HEK293 (cell line): ENCODE data around the gene NFE2L1.

Experiments used
- TCF7L2 ChIP-seq: IDR thresholded peaks from 2 replicates; pipeline ENCODE4 v1.6.1; 2011; ENCODE audit warnings: low read depth, mild to moderate bottlenecking, inconsistent platforms, low read length, moderate library complexity, borderline replicate concordance
- ZBTB11 ChIP-seq: fragments of 450-650 bp; formaldehyde crosslinking; conservative IDR thresholded peaks from 2 replicates; pipeline ENCODE4 v1.5.1; 2016; ENCODE audit warnings: low read depth, missing biosample characterization, missing genetic modification characterization
- ZNF10 ChIP-seq: fragments of 450-650 bp; formaldehyde crosslinking; IDR thresholded peaks from 2 replicates; pipeline ENCODE4 v1.5.1; 2017; ENCODE audit warnings: missing biosample characterization, missing genetic modification characterization
- ZNF239 ChIP-seq: fragments of 450-650 bp; formaldehyde crosslinking; IDR thresholded peaks from 2 replicates; pipeline ENCODE4 v1.5.1; 2016; ENCODE audit warnings: missing biosample characterization, missing genetic modification characterization
- ZNF274 ChIP-seq, 2 experiments: fragments of 200-500 bp in 1 of 2; fragments of 450-650 bp in 1 of 2; sonication (Bioruptor generic) in 1 of 2; formaldehyde crosslinking in 1 of 2; IDR thresholded peaks; 2 replicates each; pipeline versions ENCODE4 v1.5.1 to v1.6.1; 2014 to 2016; ENCODE audit warnings: borderline replicate concordance in 1 of 2, inconsistent platforms in 1 of 2, low read length in 1 of 2, missing biosample characterization in 1 of 2, missing genetic modification characterization in 1 of 2
- ZNF404 ChIP-seq: fragments of 450-650 bp; formaldehyde crosslinking; IDR thresholded peaks from 2 replicates; pipeline ENCODE4 v1.5.1; 2017; ENCODE audit warnings: missing biosample characterization, missing genetic modification characterization
- ZNF558 ChIP-seq: fragments of 450-650 bp; formaldehyde crosslinking; IDR thresholded peaks from 2 replicates; pipeline ENCODE4 v1.5.1; 2016; ENCODE audit warnings: missing biosample characterization, missing genetic modification characterization
- ZNF610 ChIP-seq: fragments of 450-650 bp; formaldehyde crosslinking; IDR thresholded peaks from 2 replicates; pipeline ENCODE4 v1.5.1; 2016; ENCODE audit warnings: missing biosample characterization, missing genetic modification characterization, borderline replicate concordance
- ZNF624 ChIP-seq: fragments of 450-650 bp; formaldehyde crosslinking; IDR thresholded peaks from 2 replicates; pipeline ENCODE4 v1.5.1; 2017; ENCODE audit warnings: missing biosample characterization, missing genetic modification characterization
- ZNF670 ChIP-seq: fragments of 450-650 bp; formaldehyde crosslinking; IDR thresholded peaks from 2 replicates; pipeline ENCODE4 v1.5.1; 2016; ENCODE audit warnings: missing biosample characterization, missing genetic modification characterization, low read depth
- ZNF830 ChIP-seq: fragments of 450-650 bp; IDR thresholded peaks from 2 replicates; pipeline ENCODE4 v1.5.0; 2018; ENCODE audit warnings: missing biosample characterization, missing genetic modification characterization, low read depth, mild to moderate bottlenecking, moderate library complexity
- TF ChIP-seq, protein P1 (sequence below): fragments of 450-650 bp; formaldehyde crosslinking; IDR thresholded peaks from 2 replicates; pipeline ENCODE4 v1.5.1; 2016; ENCODE audit warnings: missing biosample characterization, missing genetic modification characterization
- TF ChIP-seq, protein P2 (sequence below): sonication (generic); formaldehyde crosslinking; IDR thresholded peaks from 2 replicates; pipeline ENCODE4 v1.8.1; 2022; ENCODE audit warnings: mild to moderate bottlenecking, moderate library complexity, missing genetic modification reagents
- TF ChIP-seq, protein P3 (sequence below): fragments of 450-650 bp; IDR thresholded peaks from 2 replicates; pipeline ENCODE4 v1.5.1; 2018; ENCODE audit warnings: missing biosample characterization, mild to moderate bottlenecking, missing genetic modification characterization
- TF ChIP-seq, protein P4 (sequence below): fragments of 450-650 bp; formaldehyde crosslinking; IDR thresholded peaks from 2 replicates; pipeline ENCODE4 v1.5.1; 2017; ENCODE audit warnings: missing biosample characterization, missing genetic modification characterization
- TF ChIP-seq, protein P5 (sequence below): fragments of 450-650 bp; formaldehyde crosslinking; conservative IDR thresholded peaks from 2 replicates; pipeline ENCODE4 v1.5.1; 2016; ENCODE audit warnings: low read depth, missing biosample characterization, missing genetic modification characterization
- TF ChIP-seq, protein P6 (sequence below): fragments of 450-650 bp; formaldehyde crosslinking; IDR thresholded peaks from 2 replicates; pipeline ENCODE4 v1.5.1; 2016; ENCODE audit warnings: missing biosample characterization, missing genetic modification characterization, low read depth

Gene NFE2L1

GRCh38 chr17:48048384-48049126, 396 bp downstream of the NFE2L1 start (continued):
- TF ChIP-seq, protein P1, sequence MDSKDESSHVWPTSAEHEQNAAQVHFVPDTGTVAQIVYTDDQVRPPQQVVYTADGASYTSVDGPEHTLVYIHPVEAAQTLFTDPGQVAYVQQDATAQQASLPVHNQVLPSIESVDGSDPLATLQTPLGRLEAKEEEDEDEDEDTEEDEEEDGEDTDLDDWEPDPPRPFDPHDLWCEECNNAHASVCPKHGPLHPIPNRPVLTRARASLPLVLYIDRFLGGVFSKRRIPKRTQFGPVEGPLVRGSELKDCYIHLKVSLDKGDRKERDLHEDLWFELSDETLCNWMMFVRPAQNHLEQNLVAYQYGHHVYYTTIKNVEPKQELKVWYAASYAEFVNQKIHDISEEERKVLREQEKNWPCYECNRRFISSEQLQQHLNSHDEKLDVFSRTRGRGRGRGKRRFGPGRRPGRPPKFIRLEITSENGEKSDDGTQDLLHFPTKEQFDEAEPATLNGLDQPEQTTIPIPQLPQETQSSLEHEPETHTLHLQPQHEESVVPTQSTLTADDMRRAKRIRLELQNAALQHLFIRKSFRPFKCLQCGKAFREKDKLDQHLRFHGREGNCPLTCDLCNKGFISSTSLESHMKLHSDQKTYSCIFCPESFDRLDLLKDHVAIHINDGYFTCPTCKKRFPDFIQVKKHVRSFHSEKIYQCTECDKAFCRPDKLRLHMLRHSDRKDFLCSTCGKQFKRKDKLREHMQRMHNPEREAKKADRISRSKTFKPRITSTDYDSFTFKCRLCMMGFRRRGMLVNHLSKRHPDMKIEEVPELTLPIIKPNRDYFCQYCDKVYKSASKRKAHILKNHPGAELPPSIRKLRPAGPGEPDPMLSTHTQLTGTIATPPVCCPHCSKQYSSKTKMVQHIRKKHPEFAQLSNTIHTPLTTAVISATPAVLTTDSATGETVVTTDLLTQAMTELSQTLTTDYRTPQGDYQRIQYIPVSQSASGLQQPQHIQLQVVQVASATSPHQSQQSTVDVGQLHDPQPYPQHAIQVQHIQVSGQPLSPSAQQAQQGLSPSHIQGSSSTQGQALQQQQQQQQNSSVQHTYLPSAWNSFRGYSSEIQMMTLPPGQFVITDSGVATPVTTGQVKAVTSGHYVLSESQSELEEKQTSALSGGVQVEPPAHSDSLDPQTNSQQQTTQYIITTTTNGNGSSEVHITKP (tag by site-specific recombination), result peak; percentile 91
- TF ChIP-seq ZNF624 (no peak), ZNF239 (tag by site-specific recombination) (no peak), ZNF670 (tag by site-specific recombination) (no peak), ZBTB11 (tag by site-specific recombination) (no peak), ZNF10 (tag by site-specific recombination) (no peak), ZNF830 (tag by site-specific recombination) (no peak), ZNF404 (tag by site-specific recombination) (no peak), ZNF274 (IDR thresholded peaks at IDR 0.05; ENCODE audit: low read length) (no peak), ZNF274 (tag by site-specific recombination; IDR thresholded peaks at IDR 0.05; ENCODE audit: borderline replicate concordance) (no peak), TCF7L2 (no peak), ZNF558 (tag by site-specific recombination) (no peak), ZNF610 (peak; percentile 65)
- TF ChIP-seq, protein P2, sequence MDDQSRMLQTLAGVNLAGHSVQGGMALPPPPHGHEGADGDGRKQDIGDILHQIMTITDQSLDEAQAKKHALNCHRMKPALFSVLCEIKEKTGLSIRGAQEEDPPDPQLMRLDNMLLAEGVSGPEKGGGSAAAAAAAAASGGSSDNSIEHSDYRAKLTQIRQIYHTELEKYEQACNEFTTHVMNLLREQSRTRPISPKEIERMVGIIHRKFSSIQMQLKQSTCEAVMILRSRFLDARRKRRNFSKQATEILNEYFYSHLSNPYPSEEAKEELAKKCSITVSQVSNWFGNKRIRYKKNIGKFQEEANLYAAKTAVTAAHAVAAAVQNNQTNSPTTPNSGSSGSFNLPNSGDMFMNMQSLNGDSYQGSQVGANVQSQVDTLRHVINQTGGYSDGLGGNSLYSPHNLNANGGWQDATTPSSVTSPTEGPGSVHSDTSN (CRISPR knock-in tag), result peak; percentile 12; the same call in 1 of the 2 replicates
- TF ChIP-seq, protein P3, sequence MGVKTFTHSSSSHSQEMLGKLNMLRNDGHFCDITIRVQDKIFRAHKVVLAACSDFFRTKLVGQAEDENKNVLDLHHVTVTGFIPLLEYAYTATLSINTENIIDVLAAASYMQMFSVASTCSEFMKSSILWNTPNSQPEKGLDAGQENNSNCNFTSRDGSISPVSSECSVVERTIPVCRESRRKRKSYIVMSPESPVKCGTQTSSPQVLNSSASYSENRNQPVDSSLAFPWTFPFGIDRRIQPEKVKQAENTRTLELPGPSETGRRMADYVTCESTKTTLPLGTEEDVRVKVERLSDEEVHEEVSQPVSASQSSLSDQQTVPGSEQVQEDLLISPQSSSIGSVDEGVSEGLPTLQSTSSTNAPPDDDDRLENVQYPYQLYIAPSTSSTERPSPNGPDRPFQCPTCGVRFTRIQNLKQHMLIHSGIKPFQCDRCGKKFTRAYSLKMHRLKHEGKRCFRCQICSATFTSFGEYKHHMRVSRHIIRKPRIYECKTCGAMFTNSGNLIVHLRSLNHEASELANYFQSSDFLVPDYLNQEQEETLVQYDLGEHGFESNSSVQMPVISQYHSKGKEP (tag by site-specific recombination), result no peak
- TF ChIP-seq, protein P4, sequence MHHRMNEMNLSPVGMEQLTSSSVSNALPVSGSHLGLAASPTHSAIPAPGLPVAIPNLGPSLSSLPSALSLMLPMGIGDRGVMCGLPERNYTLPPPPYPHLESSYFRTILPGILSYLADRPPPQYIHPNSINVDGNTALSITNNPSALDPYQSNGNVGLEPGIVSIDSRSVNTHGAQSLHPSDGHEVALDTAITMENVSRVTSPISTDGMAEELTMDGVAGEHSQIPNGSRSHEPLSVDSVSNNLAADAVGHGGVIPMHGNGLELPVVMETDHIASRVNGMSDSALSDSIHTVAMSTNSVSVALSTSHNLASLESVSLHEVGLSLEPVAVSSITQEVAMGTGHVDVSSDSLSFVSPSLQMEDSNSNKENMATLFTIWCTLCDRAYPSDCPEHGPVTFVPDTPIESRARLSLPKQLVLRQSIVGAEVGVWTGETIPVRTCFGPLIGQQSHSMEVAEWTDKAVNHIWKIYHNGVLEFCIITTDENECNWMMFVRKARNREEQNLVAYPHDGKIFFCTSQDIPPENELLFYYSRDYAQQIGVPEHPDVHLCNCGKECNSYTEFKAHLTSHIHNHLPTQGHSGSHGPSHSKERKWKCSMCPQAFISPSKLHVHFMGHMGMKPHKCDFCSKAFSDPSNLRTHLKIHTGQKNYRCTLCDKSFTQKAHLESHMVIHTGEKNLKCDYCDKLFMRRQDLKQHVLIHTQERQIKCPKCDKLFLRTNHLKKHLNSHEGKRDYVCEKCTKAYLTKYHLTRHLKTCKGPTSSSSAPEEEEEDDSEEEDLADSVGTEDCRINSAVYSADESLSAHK (tag by site-specific recombination), result no peak; the same call in 1 of the 2 replicates
- TF ChIP-seq, protein P5, sequence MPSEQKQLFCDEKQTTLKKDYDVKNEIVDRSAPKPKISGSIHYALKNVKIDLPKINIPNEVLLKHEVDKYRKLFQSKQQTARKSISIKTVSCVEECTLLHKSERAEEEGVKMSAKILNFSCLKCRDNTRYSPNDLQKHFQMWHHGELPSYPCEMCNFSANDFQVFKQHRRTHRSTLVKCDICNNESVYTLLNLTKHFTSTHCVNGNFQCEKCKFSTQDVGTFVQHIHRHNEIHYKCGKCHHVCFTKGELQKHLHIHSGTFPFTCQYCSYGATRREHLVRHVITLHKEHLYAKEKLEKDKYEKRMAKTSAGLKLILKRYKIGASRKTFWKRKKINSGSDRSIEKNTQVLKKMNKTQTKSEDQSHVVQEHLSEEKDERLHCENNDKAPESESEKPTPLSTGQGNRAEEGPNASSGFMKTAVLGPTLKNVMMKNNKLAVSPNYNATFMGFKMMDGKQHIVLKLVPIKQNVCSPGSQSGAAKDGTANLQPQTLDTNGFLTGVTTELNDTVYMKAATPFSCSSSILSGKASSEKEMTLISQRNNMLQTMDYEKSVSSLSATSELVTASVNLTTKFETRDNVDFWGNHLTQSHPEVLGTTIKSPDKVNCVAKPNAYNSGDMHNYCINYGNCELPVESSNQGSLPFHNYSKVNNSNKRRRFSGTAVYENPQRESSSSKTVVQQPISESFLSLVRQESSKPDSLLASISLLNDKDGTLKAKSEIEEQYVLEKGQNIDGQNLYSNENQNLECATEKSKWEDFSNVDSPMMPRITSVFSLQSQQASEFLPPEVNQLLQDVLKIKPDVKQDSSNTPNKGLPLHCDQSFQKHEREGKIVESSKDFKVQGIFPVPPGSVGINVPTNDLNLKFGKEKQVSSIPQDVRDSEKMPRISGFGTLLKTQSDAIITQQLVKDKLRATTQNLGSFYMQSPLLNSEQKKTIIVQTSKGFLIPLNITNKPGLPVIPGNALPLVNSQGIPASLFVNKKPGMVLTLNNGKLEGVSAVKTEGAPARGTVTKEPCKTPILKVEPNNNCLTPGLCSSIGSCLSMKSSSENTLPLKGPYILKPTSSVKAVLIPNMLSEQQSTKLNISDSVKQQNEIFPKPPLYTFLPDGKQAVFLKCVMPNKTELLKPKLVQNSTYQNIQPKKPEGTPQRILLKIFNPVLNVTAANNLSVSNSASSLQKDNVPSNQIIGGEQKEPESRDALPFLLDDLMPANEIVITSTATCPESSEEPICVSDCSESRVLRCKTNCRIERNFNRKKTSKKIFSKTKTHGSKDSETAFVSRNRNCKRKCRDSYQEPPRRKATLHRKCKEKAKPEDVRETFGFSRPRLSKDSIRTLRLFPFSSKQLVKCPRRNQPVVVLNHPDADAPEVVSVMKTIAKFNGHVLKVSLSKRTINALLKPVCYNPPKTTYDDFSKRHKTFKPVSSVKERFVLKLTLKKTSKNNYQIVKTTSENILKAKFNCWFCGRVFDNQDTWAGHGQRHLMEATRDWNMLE, result no peak
- TF ChIP-seq, protein P6, sequence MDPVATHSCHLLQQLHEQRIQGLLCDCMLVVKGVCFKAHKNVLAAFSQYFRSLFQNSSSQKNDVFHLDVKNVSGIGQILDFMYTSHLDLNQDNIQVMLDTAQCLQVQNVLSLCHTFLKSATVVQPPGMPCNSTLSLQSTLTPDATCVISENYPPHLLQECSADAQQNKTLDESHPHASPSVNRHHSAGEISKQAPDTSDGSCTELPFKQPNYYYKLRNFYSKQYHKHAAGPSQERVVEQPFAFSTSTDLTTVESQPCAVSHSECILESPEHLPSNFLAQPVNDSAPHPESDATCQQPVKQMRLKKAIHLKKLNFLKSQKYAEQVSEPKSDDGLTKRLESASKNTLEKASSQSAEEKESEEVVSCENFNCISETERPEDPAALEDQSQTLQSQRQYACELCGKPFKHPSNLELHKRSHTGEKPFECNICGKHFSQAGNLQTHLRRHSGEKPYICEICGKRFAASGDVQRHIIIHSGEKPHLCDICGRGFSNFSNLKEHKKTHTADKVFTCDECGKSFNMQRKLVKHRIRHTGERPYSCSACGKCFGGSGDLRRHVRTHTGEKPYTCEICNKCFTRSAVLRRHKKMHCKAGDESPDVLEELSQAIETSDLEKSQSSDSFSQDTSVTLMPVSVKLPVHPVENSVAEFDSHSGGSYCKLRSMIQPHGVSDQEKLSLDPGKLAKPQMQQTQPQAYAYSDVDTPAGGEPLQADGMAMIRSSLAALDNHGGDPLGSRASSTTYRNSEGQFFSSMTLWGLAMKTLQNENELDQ (tag by site-specific recombination), result no peak
